Nephron (organoid): ENCODE measurements around the gene ACOT13.
"Not testable (repeated sequence)": the region's sequence is repeated elsewhere in the genome, so short reads cannot be mapped to it uniquely, and the experiment has no call there.

ENCODE experiments used
- H3K27ac Mint-ChIP-seq, 3 experiments: 2 replicates each; pipeline ENCODE4 v1.8.0; 2020; ENCODE audit warnings: mixed read lengths in 3 of 3, mild to moderate bottlenecking in 2 of 3, moderate library complexity in 1 of 3
- H3K27me3 Mint-ChIP-seq: 2 replicates; pipeline ENCODE4 v1.8.0; 2021; ENCODE audit warnings: low read depth, mild to moderate bottlenecking, moderate library complexity, mixed read lengths
- H3K36me3 Mint-ChIP-seq: 2 replicates; pipeline ENCODE4 v1.8.0; 2020; ENCODE audit warnings: low read depth, mixed read lengths
- H3K4me1 Mint-ChIP-seq: 2 replicates; pipeline ENCODE4 v1.8.0; 2020; ENCODE audit warnings: mixed read lengths
- H3K4me3 Mint-ChIP-seq, 3 experiments: 2 replicates each; pipeline ENCODE4 v1.8.0; 2020; ENCODE audit warnings: mild to moderate bottlenecking in 3 of 3, mixed read lengths in 3 of 3, moderate library complexity in 2 of 3
- H3K9me3 Mint-ChIP-seq: 2 replicates; pipeline ENCODE4 v1.8.0; 2020; ENCODE audit warnings: mixed read lengths
- TF ChIP-seq, protein P1 (sequence below), 3 experiments: fragments of 200-600 bp; sonication (generic); IDR thresholded peaks; one replicate each; pipeline ENCODE4 v1.5.0; 2021; ENCODE audit warnings: antibody characterized with exemption in 3 of 3; ENCODE audit not compliant: unreplicated experiment in 3 of 3

Gene ACOT13

DNA sequence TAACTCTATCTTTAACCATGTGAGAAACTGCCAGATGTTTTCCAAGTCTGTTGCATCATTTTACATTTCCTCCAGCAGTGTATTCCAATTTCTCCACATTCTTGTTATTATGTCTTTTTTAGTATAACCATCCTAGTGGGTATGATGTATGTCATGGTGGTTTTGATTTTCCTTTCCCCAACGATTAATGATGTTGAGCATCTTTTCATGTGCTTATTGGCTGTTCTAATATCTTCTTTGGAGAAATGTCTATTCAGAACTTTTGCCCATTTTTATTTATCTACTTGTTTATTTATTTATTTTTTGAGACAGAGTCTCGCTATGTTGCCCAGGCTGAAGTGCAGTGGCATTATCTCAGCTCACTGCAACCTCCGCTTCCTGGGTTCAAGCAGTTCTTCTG, 56.4 kb downstream of the ACOT13 start:
- TF ChIP-seq, protein P1, sequence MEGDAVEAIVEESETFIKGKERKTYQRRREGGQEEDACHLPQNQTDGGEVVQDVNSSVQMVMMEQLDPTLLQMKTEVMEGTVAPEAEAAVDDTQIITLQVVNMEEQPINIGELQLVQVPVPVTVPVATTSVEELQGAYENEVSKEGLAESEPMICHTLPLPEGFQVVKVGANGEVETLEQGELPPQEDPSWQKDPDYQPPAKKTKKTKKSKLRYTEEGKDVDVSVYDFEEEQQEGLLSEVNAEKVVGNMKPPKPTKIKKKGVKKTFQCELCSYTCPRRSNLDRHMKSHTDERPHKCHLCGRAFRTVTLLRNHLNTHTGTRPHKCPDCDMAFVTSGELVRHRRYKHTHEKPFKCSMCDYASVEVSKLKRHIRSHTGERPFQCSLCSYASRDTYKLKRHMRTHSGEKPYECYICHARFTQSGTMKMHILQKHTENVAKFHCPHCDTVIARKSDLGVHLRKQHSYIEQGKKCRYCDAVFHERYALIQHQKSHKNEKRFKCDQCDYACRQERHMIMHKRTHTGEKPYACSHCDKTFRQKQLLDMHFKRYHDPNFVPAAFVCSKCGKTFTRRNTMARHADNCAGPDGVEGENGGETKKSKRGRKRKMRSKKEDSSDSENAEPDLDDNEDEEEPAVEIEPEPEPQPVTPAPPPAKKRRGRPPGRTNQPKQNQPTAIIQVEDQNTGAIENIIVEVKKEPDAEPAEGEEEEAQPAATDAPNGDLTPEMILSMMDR (IDR thresholded peaks at IDR 0.05; ENCODE audit: unreplicated experiment in 3 of 3), result no peak
- Mint-ChIP-seq H3K9me3 (no peaks in the 10 kb centered on the region), H3K27me3 (peaks cover 3% of the 10 kb centered on the region), H3K27ac (peak overlapping the region; percentile 55 to 79 (median 70)), H3K4me3 (peak overlapping the region in 1 of 3 experiments; percentile 71), H3K36me3 (peaks cover 4% of the 10 kb centered on the region), H3K4me1 (peaks cover 5% of the 10 kb centered on the region)

DNA sequence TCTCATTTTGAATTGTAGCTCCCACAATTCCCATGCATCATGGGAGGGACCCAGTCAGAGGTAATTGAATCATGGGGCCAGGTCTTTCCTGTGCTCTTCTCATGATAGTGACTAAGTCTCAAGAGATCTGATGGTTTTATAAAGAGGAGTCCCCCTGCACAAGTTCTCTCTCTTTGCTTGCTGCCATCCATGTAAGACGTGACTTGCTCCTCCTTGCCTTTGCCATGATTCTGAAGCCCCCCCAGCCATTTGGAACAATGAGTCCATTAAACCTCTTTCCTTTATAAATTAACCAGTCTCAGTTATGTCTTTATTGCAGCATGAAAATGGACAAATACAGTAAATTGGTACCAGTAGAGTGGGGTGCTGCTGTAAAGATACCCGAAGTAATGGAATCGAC, 63.8 kb downstream of the ACOT13 start:
- not testable (repeated sequence) for H3K27ac Mint-ChIP-seq, H3K4me3 Mint-ChIP-seq, H3K36me3 Mint-ChIP-seq, H3K27me3 Mint-ChIP-seq, H3K4me1 Mint-ChIP-seq
- peaks cover 22% of the 10 kb centered on the region for H3K9me3 Mint-ChIP-seq

DNA sequence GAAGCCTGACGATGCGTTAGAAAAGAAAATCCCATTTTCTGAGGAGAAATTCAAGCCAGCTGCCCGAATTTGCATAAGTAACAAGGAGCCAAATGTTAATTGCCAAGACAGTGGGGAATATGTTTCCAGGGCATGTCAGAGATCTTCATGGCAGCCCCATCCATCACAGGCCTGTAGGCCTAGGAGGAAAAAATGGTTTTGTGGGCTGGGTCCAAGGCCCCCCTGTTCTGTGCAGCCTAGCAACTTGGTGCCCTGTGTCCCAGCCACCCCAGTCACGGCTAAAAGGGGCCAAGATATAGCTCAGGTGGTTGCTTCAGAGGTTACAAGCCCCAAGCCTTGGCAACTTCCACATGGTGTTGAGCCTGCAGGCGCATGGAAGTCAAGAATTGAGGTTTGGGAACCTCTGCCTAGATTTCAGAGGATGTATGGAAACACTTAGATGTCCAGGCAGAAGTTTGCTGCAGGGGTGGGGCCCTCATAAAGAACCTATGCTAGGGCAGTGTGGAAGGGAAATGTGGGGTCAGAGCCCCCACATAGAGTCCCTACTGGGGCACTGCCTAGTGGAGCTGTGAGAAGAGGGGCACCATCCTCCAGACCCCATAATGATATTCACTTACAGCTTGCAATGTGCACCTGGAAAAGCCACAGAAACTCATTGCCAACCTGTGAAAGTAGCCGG, 64.7 kb downstream of the ACOT13 start:
- H3K27me3 Mint-ChIP-seq, H3K36me3 Mint-ChIP-seq, H3K4me1 Mint-ChIP-seq, H3K4me3 Mint-ChIP-seq, H3K27ac Mint-ChIP-seq: not testable (repeated sequence)
- H3K9me3 Mint-ChIP-seq, result peaks cover 22% of the 10 kb centered on the region

DNA sequence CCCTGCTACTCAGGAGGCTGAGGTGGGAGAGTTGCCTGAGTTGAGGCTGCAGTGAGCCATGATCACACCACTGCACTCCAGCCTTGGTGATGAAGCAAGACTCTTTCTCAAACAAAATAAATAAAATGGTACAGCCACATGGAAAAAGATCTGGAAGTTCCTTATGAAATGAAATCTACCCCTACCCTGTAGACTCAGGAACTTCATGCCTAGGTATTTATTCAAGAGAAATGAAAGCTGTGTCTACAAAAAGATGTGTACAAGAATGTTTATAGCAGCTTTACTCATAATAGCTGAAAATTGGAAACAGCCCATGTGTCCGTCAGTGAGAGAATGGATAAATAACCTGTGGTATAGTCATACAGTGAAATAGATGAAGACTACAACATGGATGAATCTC, 67.3 kb downstream of the ACOT13 start:
- H3K27me3 Mint-ChIP-seq, result peaks cover 4% of the 10 kb centered on the region

DNA sequence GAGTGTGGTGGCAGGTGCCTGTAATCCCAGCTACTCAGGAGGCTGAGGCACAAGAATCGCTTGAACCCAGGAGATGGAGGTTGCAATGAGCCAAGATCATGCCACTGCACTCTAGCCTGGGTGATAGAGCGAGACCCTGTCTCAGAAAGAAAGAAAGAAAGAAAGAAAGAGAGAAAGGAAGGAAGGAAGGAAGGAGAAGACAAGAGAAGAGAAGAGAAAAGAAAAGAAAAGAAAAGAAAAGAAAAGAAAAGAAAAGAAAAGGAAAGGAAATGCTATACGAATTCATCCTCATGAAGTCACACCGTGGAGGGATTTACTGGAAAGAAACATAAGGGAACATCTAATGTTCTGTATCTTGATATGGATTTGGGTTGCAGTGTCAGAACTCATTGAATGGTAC, 67.8 kb downstream of the ACOT13 start:
- not testable (repeated sequence) for H3K27ac Mint-ChIP-seq, H3K4me1 Mint-ChIP-seq, H3K36me3 Mint-ChIP-seq, H3K4me3 Mint-ChIP-seq, H3K27me3 Mint-ChIP-seq
- H3K9me3 Mint-ChIP-seq, result peaks cover 17% of the 10 kb centered on the region

More for the DNA sequence above, 67.3 kb downstream of the ACOT13 start:
- TF ChIP-seq, protein P1 (IDR thresholded peaks at IDR 0.05; ENCODE audit: unreplicated experiment in 3 of 3), result no peak
- no peaks in the 10 kb centered on the region for H3K36me3 Mint-ChIP-seq
- H3K27ac Mint-ChIP-seq, result no peak overlapping the region
- H3K4me1 Mint-ChIP-seq, result no peaks in the 10 kb centered on the region
- H3K4me3 Mint-ChIP-seq, result no peak overlapping the region
- H3K9me3 Mint-ChIP-seq, result peaks cover 19% of the 10 kb centered on the region

DNA sequence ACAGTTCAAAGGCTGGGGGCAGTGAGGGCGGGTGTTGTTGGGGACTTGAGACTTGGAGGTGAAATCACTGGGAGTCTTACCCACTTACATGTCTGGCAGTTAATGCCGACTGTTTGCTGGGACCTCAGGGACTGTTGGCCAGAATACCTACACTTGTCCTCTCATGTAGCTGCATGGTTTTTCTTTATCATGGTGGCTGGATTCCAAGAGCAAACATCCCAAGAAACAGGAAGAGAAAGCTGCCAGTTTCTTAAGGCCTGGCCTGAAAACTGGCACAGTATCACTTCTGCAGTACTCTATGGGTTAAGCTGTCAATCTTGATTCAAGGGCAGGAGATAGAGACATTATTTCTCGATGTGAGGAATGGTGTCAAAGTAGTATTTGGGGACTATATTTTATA, 71.9 kb downstream of the ACOT13 start:
- TF ChIP-seq, protein P1 (IDR thresholded peaks at IDR 0.05; ENCODE audit: unreplicated experiment in 3 of 3), result no peak

DNA sequence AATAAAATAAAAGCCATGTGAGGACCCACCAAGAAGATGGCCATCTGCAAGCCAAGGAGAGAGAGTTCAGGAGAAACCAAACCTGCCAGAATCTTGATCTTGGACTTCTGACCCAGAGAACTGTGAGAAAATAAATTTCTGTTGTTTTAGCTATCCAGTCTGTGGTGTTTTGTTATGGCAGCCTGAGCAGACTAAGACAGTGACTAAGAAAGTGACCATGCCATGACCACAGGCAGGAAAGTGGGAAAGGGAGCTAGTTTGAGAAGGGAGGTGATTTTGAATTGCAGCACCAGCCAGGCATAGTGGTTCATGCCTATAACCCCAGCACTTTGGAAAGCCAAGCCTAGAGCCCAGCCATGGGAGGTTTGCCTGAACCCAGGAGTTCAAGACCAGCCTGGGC, 74.0 kb downstream of the ACOT13 start:
- Mint-ChIP-seq H3K9me3 (no peaks in the 10 kb centered on the region), H3K27me3 (peaks cover 4% of the 10 kb centered on the region), H3K36me3 (no peaks in the 10 kb centered on the region), H3K4me1 (no peaks in the 10 kb centered on the region), H3K4me3 (no peak overlapping the region), H3K27ac (no peak overlapping the region)
- TF ChIP-seq, protein P1 (IDR thresholded peaks at IDR 0.05; ENCODE audit: unreplicated experiment in 3 of 3), result no peak

More for the DNA sequence above, 71.9 kb downstream of the ACOT13 start:
- Mint-ChIP-seq H3K9me3 (no peaks in the 10 kb centered on the region), H3K27ac (no peak overlapping the region), H3K4me3 (no peak overlapping the region), H3K36me3 (no peaks in the 10 kb centered on the region), H3K4me1 (no peaks in the 10 kb centered on the region), H3K27me3 (peaks cover 7% of the 10 kb centered on the region)
